RWPE2 (cell line): ENCODE data around the gene ZNF83.
"Not testable (repeated sequence)": the region's sequence is repeated elsewhere in the genome, so short reads cannot be mapped to it uniquely, and the experiment has no call there.

ENCODE experiments used
- ATAC-seq: fragments of 200-7000 bp; cut with Tn5 transposase; 3 replicates; pipeline ENCODE4 v1.9.1; 2021; ENCODE audit warnings: low read depth
- DNase-seq: peaks from one replicate; pipeline ENCODE4 v3.0.0-alpha.2; 2020; ENCODE audit warnings: low spot score
- H3K27ac ChIP-seq: fragments of 450-650 bp; 2 replicates; pipeline ENCODE4 v1.5.1; 2017; ENCODE audit warnings: mild to moderate bottlenecking; ENCODE audit not compliant: poor library complexity, severe bottlenecking
- H3K27me3 ChIP-seq: fragments of 250-450 bp; sonication (Bioruptor Pico); 2 replicates; pipeline ENCODE4 v1.5.1; 2021; ENCODE audit warnings: mild to moderate bottlenecking, moderate library complexity; ENCODE audit not compliant: insufficient read depth, poor library complexity, severe bottlenecking
- H3K36me3 ChIP-seq: fragments of 250-450 bp; sonication (Bioruptor Pico); 2 replicates; pipeline ENCODE4 v1.5.1; 2020; ENCODE audit warnings: low read depth, mild to moderate bottlenecking, moderate library complexity
- H3K4me1 ChIP-seq: fragments of 250-450 bp; sonication (Bioruptor Pico); 2 replicates; pipeline ENCODE4 v1.5.1; 2021; ENCODE audit warnings: mild to moderate bottlenecking, moderate library complexity; ENCODE audit not compliant: insufficient read depth, poor library complexity, severe bottlenecking
- H3K4me3 ChIP-seq: fragments of 250-450 bp; sonication (Bioruptor Pico); 2 replicates; pipeline ENCODE4 v1.5.1; 2021; ENCODE audit warnings: mild to moderate bottlenecking, moderate library complexity; ENCODE audit not compliant: severe bottlenecking
- H3K9me3 ChIP-seq: fragments of 250-450 bp; sonication (Bioruptor Pico); 2 replicates; pipeline ENCODE4 v1.5.1; 2021; ENCODE audit warnings: mild to moderate bottlenecking, moderate library complexity; ENCODE audit not compliant: severe bottlenecking
- CTCF ChIP-seq: fragments of 450-650 bp; IDR thresholded peaks from one replicate; pipeline ENCODE4 v1.5.1; 2017; ENCODE audit warnings: mild to moderate bottlenecking, moderate library complexity; ENCODE audit not compliant: poor library complexity, severe bottlenecking

Gene ZNF83

GRCh38 chr19:52570000-52570861, 67.9 kb downstream of the ZNF83 start, which contains the start of gene ZNF701:
Gene ZNF701 (plus strand): TSS chr19:52570287. CDS start chr19:52574148, 3,861 bp downstream.
- ATAC-seq (peak; percentile 91), DNase-seq (peak; percentile 85)
- Histone ChIP-seq H3K27me3 (no peaks in the 10 kb centered on the region), H3K36me3 (peaks cover 27% of the 10 kb centered on the region), H3K4me1 (peaks cover 8% of the 10 kb centered on the region), H3K27ac (peak within 1 kb of the TSS; percentile 72), H3K4me3 (peak within 1 kb of the TSS; percentile 59), H3K9me3 (no peaks in the 10 kb centered on the region)
- no peak for TF ChIP-seq CTCF

- Histone ChIP-seq H3K36me3 (peaks cover 21% of the 10 kb centered on the region), H3K4me3 (peak overlapping the region; percentile 59), H3K27ac (peak overlapping the region; percentile 72)
- not testable (repeated sequence) for H3K27me3 ChIP-seq, H3K9me3 ChIP-seq, H3K4me1 ChIP-seq, DNase-seq
- peak; percentile 39 for ATAC-seq
Observed at GRCh38 chr19:52569638-52569999, 68.5 kb downstream of the ZNF83 start.

- H3K36me3 ChIP-seq: peaks cover 21% of the 10 kb centered on the region
- no peaks in the 10 kb centered on the region for H3K9me3 ChIP-seq
- no peak for ATAC-seq
- peaks cover 8% of the 10 kb centered on the region for H3K4me1 ChIP-seq
- TF ChIP-seq CTCF: no peak
- no peak for DNase-seq
- no peaks in the 10 kb centered on the region for H3K27me3 ChIP-seq
- no peak overlapping the region for H3K4me3 ChIP-seq
- no peak overlapping the region for H3K27ac ChIP-seq
Observed at GRCh38 chr19:52567921-52568320, 70.2 kb downstream of the ZNF83 start.

GRCh38 chr19:52566588-52566987, 71.6 kb downstream of the ZNF83 start:
- no peak for TF ChIP-seq CTCF
- H3K27ac ChIP-seq: peak overlapping the region; percentile 4
- ATAC-seq (peak; percentile 63), DNase-seq (no peak)
- no peaks in the 10 kb centered on the region for H3K9me3 ChIP-seq
- H3K4me3 ChIP-seq: no peak overlapping the region
- H3K4me1 ChIP-seq: peaks cover 8% of the 10 kb centered on the region
- H3K36me3 ChIP-seq: peaks cover 17% of the 10 kb centered on the region
- no peaks in the 10 kb centered on the region for H3K27me3 ChIP-seq

GRCh38 chr19:52566121-52566520, 72.0 kb downstream of the ZNF83 start:
- no peak for DNase-seq
- peaks cover 8% of the 10 kb centered on the region for H3K4me1 ChIP-seq
- H3K4me3 ChIP-seq: no peak overlapping the region
- H3K9me3 ChIP-seq: no peaks in the 10 kb centered on the region
- no peaks in the 10 kb centered on the region for H3K27me3 ChIP-seq
- no peak for ATAC-seq
- peaks cover 17% of the 10 kb centered on the region for H3K36me3 ChIP-seq
- TF ChIP-seq CTCF: no peak
- H3K27ac ChIP-seq: peak overlapping the region; percentile 4
